Activated CD4-positive, alpha-beta T cell treated with anti-CD3 and anti-CD28 coated beads, Interleukin-2, Interleukin-6, amounts not matched to agents 100 ng/mL and 50 ng/mL, durations not matched to agents 16 hours and 8 hours (primary cell): ENCODE data around the gene WNT10A.

Experiments
- DNase-seq: peaks from one replicate; pipeline ENCODE4 v3.0.0-alpha.2; 2020

The WNT10A gene

GRCh38 chr2:218878926-218879761 is 1.5 kb upstream of the WNT10A start:
- no peak for DNase-seq

GRCh38 chr2:218879776-218880101 is 913 bp upstream of the WNT10A start:
- no peak for DNase-seq

- DNase-seq = no peak
Observed at GRCh38 chr2:218880859-218881594, 375 bp downstream of the WNT10A start.

GRCh38 chr2:218881744-218882460 is 1.2 kb downstream of the WNT10A start:
- DNase-seq = no peak

- no peak for DNase-seq
Observed at GRCh38 chr2:218882461-218882816, 1.8 kb downstream of the WNT10A start.

GRCh38 chr2:218882866-218883366 is 2.3 kb downstream of the WNT10A start:
- no peak for DNase-seq

- DNase-seq = peak; percentile 38
Observed at GRCh38 chr2:218883491-218884490, 3.1 kb downstream of the WNT10A start.

GRCh38 chr2:218884519-218884918 is 3.9 kb downstream of the WNT10A start:
- DNase-seq = no peak

GRCh38 chr2:218885981-218886947 is 5.6 kb downstream of the WNT10A start:
- no peak for DNase-seq

- DNase-seq = no peak
Observed at GRCh38 chr2:218887079-218887478, 6.4 kb downstream of the WNT10A start.

- no peak for DNase-seq
Observed at GRCh38 chr2:218888341-218888740, 7.7 kb downstream of the WNT10A start.

- DNase-seq = no peak
Observed at GRCh38 chr2:218889937-218890336, 9.3 kb downstream of the WNT10A start.

GRCh38 chr2:218890369-218890768 is 9.7 kb downstream of the WNT10A start:
- no peak for DNase-seq

GRCh38 chr2:218891275-218892135 is 10.9 kb downstream of the WNT10A start:
- DNase-seq = no peak

GRCh38 chr2:218892693-218893348 is 12.2 kb downstream of the WNT10A start:
- DNase-seq = peak; percentile 90

- no peak for DNase-seq
Observed at GRCh38 chr2:218893349-218894150, 12.9 kb downstream of the WNT10A start.

GRCh38 chr2:218894151-218894879 is 13.7 kb downstream of the WNT10A start:
- no peak for DNase-seq

GRCh38 chr2:218894880-218895157 is 14.2 kb downstream of the WNT10A start:
- no peak for DNase-seq
